NCI-H526 treated with DMSO at 0.1 percent for 48 hours (cell line): ENCODE data around the gene GPR107.

ENCODE experiments used
- DNase-seq: peaks from one replicate; lab custom pipeline; 2025; lab: John Stamatoyannopoulos, UW

Gene GPR107

DNA sequence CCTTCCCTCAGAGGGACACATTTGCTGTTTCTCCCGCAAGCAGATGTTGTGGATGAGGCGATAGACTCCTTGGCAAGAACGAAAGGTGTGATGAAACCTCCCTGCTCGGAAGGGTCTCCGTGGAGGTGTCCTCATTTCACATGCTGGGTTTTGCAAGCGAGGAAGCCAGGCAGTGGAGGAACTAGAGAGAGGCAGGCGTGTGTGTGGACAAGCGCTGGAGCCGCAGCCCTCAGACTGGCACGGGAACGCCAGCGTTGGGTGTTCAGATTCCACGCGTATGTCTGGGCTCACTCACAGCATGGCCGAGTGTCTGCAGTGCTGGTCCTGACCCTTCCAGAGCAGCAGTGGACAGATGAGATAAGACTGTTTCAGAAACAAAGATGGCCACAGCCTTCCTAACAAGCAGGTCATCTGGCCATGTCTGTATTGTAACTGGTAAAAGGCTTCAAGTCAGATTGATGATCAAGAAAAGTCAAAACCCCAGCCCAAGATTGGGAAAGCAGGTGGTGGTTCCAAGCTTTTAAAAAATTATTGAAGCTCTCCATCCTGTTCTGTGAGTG lies 83.5 kb downstream of the GPR107 start:
- no peak for DNase-seq

DNA sequence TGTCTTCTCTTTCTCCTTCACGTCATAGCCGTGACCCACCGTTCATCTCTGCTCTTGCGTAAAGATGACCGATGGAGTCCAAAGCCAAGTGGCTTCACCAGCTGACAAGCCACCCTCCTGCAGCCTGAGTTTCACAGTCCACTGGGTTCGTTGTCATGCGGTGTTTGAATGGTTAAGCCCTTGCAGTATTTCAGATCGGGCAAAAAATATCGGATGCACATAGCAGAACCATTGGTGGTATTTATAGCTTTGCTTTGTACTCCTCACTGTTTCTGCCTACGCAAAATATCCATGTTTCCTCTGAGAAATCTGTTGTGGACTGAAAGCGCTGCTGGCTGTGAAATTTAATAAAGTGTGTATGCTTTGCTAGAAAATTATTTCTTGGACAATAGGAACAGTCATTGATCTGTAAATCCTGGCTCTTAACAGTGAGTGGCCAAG lies 84.0 kb downstream of the GPR107 start:
- DNase-seq: no peak

DNA sequence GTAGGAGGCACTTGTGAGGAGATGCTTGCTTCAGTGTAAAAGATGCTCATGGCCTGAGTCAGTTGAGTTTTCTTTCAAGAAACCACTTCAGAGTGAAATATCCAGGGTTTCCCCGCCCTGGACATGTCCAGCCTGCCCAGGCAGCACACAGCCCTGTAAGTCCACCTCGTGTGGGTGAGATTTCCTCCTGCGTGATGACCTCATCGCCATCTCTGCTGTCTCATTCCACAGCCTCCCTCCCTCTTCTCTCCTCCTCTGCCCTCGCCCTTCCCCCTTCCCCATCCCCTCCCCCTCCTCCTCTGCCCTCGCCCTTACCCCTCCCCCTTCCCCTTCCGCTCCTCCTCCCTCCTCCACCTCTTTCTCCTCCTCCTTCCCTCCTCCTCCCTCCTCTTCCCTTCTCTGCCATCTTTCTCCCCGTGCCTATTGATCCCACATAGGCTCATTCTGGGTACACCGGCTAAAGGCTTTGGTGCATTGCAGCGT lies 84.5 kb downstream of the GPR107 start:
- DNase-seq: no peak

DNA sequence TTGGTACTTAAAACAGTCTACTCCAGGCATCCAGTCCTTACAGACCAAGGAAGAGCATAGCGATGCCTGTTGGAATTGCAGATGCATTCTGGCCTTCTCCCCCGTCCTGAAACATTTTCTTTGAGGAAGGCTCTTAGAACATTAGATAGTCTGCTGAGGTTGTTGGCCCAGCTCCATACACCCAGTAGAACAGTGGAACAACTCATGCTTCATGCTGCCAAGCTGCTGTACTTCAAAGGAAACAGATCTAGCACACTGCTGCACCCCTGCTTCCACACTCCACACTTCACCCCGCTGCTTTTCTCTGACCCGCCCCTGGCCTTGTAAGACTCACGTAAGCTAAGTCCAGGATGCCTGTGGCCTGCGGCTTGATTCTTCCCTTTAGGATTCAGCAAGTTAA lies 85.1 kb downstream of the GPR107 start:
- no peak for DNase-seq

DNA sequence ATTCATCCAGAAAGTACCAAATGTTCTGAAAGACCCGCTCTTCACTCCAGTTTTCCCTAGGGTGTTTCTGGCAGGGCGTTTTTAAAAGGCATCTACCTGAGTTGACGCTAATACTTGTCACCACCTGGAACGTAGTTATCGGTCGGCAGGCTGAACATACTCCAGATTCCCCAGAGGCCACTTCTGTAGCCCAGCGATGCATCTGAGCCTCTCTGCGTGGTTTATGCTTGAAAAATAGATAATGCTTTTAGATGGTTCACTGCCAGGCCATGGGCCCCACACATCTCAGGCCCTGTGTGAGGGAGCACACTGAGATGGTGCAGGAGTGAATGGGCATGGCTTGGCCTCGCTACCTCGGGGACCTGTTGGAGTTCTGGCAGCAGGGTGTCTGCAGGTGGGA lies 85.5 kb downstream of the GPR107 start:
- no peak for DNase-seq

DNA sequence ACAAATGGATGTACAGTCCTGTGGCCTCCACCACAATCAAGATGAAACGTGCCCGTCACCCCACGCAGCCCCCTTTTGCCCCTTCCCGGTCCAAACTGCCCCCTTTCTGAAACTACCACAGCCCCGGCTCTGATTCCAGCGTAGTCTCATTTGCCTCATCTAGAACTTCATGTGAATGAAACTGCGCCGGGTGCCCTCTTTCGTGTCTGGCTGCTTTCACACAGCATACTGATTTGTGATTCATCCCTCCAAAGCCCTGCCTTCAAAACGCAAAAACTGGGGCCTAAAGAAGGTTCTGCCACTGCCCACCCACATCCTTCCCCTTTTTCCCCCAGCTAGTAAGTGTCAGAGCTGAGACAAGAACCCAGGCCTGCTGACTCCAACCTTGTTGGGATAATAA lies 87.0 kb downstream of the GPR107 start:
- no peak for DNase-seq

DNA sequence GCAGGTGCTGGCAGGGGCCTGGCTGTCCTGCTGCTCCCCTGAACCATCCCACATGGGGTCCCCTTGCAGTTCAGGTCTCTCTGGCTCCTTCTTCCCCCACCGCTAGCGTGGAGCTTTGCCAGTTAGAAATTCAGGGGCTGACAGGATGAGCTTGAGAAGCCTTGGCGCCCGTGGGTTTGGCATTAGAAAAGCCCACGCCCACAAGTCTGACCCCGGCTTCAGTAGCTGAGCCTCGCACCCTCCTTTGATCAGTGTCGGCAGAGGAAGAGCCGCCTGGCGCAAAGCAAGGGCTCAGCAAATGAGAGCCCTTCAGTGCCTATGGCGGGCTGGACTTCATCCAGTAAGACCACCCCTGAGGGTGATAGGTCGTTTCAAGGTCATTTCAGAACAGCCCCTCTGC lies 88.3 kb downstream of the GPR107 start:
- DNase-seq: no peak

DNA sequence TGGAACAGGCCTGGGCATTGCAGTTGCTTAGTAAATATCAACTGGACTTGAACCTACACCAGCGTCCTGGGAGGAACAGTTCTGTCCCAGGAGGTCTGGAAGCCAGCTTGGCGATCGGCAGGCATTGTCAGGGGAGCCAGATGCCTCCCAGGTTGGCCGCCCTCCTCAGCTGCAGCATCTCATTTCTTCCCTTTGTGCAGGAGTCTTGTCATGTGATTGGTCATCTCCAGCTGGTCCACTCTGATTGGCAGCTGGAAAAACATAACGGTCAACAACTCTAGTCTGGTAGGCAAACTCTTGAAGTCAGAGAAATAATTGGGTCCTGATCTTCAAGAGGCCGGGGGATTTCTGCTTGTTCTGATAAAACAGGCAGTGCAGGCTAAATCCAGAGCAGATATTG lies 88.9 kb downstream of the GPR107 start:
- DNase-seq: no peak

DNA sequence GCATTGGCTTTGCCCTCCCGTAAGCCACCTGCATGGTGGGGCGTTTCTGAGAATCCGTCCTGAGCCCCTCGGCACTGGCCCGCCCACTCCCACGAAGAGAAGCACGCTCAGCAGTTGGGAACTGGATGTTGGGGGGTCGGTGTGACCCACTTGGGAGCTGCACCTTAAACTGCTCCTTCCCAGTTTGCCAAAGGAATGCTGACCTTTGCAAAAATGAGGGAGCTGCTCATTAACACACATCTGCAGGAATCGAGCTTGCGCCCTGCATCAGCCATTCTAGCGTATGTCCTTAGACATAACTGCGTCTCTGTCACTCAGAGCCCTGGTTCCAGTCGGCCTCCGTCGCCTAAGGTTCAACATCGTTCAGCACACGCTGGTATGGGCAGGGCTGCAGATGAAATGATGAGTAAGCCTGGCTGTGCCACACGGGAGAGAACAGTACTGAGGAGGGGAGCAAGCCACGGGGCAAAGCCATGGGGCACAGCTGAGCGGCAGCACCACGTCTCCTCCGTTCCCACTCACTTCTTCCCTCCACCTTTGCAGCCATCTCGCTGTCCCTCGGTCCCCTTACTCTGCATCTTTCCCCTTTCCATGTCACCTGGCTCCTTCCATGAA lies 89.7 kb downstream of the GPR107 start:
- DNase-seq: no peak

DNA sequence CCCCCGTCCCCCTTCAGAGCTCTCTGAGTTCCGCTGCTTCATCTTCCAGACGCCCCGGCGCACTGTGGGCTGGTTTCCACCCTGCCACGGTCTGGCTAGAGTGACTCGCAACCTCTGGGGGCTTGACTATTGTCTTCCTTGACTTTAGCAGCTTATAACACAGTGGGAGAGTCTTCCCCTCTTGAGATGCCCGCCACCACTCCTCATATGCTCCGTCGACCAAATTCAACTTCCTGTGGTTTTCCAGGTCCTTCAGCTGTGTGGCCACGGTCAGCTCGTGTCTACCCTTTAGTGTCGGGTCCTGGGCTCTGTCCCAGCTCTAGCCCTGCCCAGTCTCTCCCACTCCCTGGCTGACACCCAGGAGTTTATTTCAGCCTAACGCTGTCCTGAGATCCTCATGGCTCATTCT lies 90.3 kb downstream of the GPR107 start:
- no peak for DNase-seq

DNA sequence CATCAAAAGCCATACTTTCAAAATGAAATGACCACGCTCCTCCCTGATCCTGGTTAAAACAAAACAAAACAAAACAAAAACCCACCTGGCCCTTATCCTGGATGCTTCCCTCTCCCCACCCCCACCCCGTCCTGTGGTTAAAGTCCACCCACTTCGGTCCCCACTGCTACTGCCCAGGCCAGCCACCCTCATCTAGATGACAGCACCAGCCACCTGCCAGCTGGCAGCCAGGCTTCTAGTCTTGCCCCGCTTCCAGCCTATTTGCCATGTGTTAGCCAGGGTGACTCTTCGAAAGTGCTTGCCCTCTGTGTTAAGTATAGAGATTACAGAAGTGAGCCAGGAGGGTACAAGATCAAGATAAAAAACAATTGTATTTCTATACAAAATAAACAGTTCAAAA lies 91.0 kb downstream of the GPR107 start:
- no peak for DNase-seq

DNA sequence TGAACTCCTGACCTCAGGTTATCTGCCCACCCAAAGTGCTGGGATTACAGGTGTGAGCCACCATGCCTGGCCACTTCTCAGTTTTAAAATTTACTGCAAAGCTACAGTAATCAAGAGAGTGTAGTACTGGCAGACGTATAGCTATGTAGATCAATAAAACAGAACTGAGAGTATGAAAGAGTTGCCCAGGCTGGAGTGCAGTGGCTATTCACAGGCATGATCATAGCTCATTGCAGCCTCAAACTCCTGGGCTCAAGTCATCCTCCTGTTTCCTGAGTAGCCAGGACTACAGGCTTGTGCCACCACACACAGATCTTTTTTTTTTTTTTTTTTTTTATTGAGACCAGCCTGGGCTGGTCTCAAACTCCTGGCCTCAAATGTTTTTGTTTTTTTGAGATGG lies 92.0 kb downstream of the GPR107 start:
- no peak for DNase-seq

DNA sequence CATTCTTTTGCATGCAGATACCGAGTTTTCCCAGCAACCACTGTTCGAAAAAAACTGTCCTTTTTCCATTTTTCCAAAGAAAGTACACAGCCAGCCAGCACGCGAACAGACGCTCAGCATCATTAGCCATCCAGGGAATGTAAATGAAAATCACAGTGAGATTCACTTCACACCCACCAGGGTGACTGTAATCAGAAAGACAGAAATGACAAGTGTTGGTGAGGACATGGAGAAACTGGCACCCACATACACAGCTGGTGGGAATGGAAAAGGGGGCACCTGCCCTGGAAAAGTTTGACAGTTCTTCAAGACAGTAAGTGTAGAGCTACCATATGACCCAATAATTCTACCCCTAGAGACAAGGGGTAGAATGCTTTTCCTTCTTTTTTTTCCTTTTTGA lies 93.5 kb downstream of the GPR107 start:
- DNase-seq: no peak

DNA sequence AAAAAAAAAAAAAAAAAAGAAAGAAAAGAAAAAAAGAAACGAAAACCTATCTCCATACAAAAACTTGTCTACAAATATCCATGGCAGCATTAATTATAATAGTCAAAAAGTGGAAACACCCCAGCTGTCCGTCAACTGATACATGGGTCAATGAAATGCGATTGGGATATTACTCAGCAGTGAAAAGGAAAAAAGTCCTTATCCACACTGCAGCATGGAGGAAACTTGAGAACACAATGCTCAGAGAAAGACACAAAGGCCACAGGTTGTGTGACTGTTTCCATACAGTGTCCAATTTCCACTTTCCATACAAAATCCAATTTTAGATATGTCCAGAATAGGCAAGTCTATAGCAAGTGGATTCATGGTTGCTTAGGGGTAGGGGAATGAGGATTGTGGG lies 94.2 kb downstream of the GPR107 start:
- DNase-seq: no peak

DNA sequence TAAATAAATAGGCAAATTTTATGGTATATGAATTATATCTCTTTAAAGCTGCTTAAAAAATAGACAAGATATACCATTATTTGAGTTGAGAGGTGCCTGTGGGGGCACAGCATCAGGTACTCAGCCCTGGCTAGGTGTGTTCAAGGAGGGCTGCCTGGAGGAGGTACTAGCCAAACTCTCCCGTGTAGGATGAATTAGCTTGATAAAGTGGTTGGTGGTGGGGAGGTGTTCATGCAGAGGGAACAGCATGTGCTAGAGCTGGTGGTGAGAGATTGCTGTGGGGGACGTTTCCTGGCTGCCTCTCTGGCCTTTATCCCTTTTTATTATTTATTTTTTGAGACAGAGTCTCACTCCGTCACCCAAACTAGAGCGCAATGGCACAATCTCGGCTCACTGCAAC lies 95.3 kb downstream of the GPR107 start:
- DNase-seq: no peak

DNA sequence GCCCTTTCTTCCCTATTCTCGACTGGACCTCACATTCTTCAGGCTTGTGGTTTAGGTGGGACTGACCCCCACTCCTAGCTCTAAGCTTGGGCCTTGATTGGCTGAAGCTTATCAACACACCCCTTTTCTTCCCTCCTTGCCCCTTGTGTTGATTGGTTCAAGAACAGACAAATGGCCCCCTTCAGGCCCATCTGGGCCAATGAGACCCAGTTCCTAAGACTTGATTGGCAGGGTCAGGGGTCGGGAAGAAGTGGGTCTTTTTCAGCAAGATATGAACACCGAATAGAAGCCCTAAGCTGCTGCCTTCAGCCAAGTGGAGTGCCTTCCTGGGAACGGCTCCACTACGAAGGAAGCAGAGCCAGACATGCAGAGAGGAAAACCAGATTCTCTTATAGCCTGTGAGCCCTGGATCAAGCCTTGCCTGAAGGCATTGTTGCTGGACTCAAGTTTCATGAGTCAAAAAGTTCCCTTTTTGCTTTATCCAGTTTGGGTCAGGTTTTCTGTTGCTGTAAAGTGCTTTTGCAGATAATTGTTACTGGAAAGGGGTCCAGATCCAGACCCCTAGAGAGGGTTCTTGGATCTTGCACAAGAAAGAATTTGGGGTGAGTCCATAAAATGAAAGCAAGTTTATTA lies 96.1 kb downstream of the GPR107 start:
- no peak for DNase-seq

DNA sequence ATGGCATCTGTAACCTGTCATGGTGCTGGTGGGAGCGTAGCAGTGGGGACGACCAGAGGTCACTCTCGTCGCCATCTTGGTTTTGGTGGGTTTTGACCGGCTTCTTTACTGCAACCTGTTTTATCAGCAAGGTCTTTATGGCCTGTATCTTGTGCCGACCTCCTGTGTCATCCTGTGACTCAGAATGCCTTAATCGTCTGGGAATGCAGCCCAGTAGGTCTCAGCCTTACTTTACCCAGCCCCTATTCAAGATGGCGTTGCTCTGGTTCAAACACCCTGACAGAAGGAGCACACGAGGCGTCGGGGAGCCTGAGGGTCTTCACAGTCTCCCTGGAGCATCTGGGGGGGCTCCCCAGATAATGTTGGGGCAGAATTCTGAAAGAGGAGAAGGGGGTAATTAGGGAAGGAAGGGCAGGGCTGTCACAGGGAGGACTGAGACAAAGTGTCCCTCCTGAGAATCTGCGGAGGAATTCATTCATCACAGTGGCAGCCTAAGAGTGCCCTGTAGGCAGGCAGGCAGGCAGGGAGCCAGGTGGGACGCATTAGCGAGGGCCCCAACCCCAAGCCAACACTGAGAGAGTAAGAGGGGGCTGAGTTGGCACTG lies 97.2 kb downstream of the GPR107 start:
- no peak for DNase-seq

DNA sequence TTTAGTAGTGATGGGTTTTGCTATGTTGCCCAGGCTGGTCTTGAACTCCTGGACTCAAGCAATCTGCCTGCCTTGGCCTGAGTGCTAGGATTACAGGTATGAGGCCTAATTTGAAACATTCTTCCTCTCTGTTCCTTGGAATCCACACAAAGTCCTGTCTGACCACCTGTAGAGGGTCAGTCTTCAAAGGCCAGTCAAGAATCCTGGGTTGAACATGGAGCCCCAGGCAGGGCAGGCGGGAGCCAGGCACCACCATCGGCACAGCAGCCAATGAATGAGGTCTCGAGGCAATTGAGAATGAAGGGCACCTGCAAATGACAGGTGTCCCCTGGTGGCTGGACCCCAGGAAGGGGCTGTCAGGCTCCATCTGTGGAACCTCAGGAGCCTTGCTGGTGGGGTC lies 101.1 kb downstream of the GPR107 start:
- DNase-seq: no peak

DNA sequence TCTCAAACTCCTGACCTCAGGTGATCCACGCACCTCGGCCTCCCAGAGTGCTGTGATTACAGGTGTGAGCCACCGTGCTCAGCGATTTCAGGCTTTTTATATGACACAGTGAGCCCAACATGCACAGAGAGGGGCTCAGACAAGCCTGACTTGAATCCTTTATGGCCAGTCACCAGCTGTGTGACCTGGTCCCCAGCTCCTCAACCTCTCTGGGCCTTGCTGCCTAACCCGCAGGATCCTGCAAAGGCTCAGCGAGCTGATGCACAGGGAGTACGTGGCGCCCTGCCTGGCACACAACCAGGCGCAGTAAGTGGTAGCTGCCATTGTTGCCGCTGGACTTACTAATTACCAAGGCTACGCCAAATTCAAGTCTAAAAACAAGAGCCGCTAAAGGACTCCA lies 101.9 kb downstream of the GPR107 start:
- no peak for DNase-seq

DNA sequence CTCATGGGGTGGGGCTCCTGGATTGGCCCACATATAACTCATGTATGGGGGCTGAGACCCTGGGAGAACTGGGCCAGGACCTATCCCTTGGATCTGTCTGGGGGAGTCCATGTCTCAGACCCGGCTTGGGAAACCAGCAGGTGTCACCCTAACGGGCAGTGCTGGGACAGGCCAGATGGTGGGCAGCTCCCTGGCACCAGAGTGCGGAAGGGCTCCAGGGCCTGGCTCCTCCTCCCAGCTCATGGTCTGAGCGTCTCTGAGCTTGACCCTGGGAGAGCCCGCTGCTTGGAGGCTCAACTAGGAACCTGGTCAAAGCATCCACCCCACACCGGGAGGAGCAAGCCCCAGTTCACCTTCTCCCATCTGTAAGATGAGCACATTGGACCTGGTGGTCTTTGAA lies 103.0 kb downstream of the GPR107 start:
- DNase-seq: no peak

DNA sequence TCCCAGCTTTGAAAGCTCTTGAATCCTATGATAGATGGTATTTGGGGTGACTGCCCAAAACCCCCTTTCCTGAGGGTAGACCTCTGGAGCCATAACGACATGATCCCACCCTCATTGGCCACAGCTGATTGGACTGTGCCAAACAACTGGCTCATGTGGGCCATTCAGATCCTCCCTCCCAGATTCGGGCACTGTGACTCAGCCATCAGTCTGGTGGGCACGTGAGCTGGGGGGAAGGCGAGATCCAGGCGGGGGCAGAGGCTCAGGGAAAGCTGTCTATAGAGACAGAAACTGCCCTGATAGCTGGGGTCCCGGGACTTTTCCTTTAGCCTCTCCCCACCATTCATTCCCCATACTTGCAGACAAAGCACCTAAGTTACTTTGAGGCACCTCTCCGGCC lies 103.4 kb downstream of the GPR107 start:
- DNase-seq: no peak

DNA sequence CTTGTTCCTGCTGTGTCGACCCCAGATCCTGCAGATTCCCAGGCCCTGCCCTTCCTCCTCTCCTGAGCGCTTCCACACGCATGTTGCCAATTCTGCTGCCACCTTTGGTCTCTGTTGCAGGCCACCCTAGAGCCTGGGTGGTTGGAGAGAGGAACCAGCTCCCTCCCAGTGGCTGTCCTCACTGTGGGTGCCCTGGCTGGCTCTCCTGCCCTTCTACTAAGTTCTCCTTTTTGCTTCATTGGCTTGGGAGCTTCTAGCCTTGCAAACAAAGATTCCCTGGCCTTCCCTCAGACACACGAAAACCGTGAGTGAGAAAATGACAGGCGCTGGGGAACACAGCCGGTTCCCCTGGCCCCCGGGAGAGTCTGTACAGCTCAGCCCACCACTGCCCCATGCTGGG lies 104.3 kb downstream of the GPR107 start:
- no peak for DNase-seq

DNA sequence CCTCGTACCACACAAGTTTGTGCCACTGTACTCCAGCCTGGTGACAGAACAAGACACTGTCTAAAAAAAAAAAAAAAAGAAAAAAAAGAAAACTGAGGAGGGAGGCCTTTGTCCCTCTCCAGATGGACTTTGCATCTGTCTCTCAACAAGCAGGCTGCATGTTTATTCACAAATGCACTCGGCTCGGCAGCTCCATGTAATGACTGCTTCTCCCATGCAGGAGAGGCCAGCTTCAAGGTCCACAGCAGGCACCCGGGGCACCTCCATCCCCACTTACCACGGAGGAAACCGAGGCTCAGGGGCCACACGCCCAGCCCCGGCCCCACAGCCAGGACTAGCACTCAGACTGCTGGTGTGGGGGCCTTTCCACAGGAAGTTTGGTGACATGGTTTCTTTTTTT lies 105.4 kb downstream of the GPR107 start:
- no peak for DNase-seq
